Prostate gland (tissue), 2 donors: ENCODE results near the gene RELL1.

Experiments
- CTCF ChIP-seq, 4 experiments: fragments of 200-600 bp in 2 of 4; fragments of 450-650 bp in 2 of 4; sonication (generic) in 2 of 4; IDR thresholded peaks; 1 replicate in 3 of 4; 2 replicates in 1 of 4; pipeline ENCODE4 v1.5.1; 2016 to 2019; ENCODE audit warnings: antibody characterized with exemption in 4 of 4, mild to moderate bottlenecking in 2 of 4, moderate library complexity in 2 of 4
- POLR2A ChIP-seq: fragments of 450-650 bp; IDR thresholded peaks from one replicate; pipeline ENCODE4 v1.6.1; 2016; ENCODE audit warnings: antibody characterized with exemption, mild to moderate bottlenecking
- POLR2AphosphoS5 ChIP-seq: sonication (generic); formaldehyde crosslinking; IDR thresholded peaks from one replicate; pipeline ENCODE4 v1.6.1; 2017; ENCODE audit warnings: antibody characterized with exemption

- TF ChIP-seq POLR2A = no peak
- no peak for TF ChIP-seq CTCF (IDR thresholded peaks at IDR 0.05)
- no peak for TF ChIP-seq POLR2AphosphoS5
Observed at GRCh38 chr4:37635155-37635554, 51.0 kb downstream of the RELL1 start.
